Measurements from ENCODE around the gene CNFN. TPM values are rescaled to one million over a fixed set of nuclear protein-coding genes. Genes with fewer than 3 reads are reported as not detected.

CNFN gene
- polyA plus RNA-seq, 2 of the 4 experiments (the other 2 are of a cell fraction), result 5.1 to 33.2 TPM

GRCh38 chr19:42427313-42427712, 37.2 kb upstream of the CNFN start, which contains the start of gene LIPE:
TSS of gene LIPE (minus strand) at chr19:42427388. CDS start at chr19:42427149, 239 bp downstream.
- ATAC-seq (no peak), DNase-seq (ENCODE audit: low read depth in 1 of 2, low spot score in 1 of 2) (no peak), FAIRE-seq (no peak)
- no peak for TF ChIP-seq SREBF2 (IDR thresholded peaks at IDR 0.05)
- no peak for TF ChIP-seq USF2 (IDR thresholded peaks at IDR 0.05)
- TF ChIP-seq SMC3 (IDR thresholded peaks at IDR 0.05), result no peak
- TF ChIP-seq FOXS1 (CRISPR knock-in tag; IDR thresholded peaks at IDR 0.05), result no peak
- no peak for TF ChIP-seq ZFP36 (IDR thresholded peaks at IDR 0.05; ENCODE audit: borderline replicate concordance, partially characterized antibody)
- no peak for TF ChIP-seq BHLHE40 (IDR thresholded peaks at IDR 0.05; ENCODE audit: low read depth, low read length)
- TF ChIP-seq ZNF302 (CRISPR knock-in tag; IDR thresholded peaks at IDR 0.05), result no peak
- no peak for TF ChIP-seq RNF2 (IDR thresholded peaks at IDR 0.05; ENCODE audit: borderline replicate concordance, low read depth)
- no peak for TF ChIP-seq MYC (IDR thresholded peaks at IDR 0.05; ENCODE audit: borderline replicate concordance, low read length)
- TF ChIP-seq TP53 (CRISPR knock-in tag; IDR thresholded peaks at IDR 0.05), result no peak
- TF ChIP-seq ESRRA (IDR thresholded peaks at IDR 0.05; ENCODE audit: borderline replicate concordance, low read length), result no peak
- no peak for TF ChIP-seq EHMT2 (IDR thresholded peaks at IDR 0.05; ENCODE audit: low read depth)
- TF ChIP-seq POLR2A (IDR thresholded peaks at IDR 0.05; ENCODE audit: low read length), result no peak
- no peaks in the 10 kb centered on the region for H3K9me3 ChIP-seq
- H3K27ac ChIP-seq, result no peak within 1 kb of the TSS
- CTCF ChIA-PET, result interaction anchor here (1.3 to 7.6 kb wide), 8 partner anchors 11 to 319 kb away, joined by 4 to 74 read pairs (median 8); partner anchors contain the start of gene CXCL17
- H3K4me2 ChIP-seq, result no peak within 1 kb of the TSS
- H3K4me1 ChIP-seq, result peaks cover 18% of the 10 kb centered on the region
- no peak within 1 kb of the TSS for H3K4me3 ChIP-seq
- WGBS (ENCODE audit: missing lambda C conversion rate), result 86% methylated on average over 4 of the region's 4 CpGs
- POLR2A ChIA-PET, result no interaction called here

GRCh38 chr19:42426643-42427042, 36.5 kb upstream of the CNFN start:
- no peak overlapping the region for H3K4me2 ChIP-seq
- H3K4me1 ChIP-seq, result peaks cover 18% of the 10 kb centered on the region
- FAIRE-seq, result no peak
- ChIA-PET POLR2A (interaction anchor here (0.7 kb wide), 1 partner anchor 14 kb away, joined by 4 read pairs; no protein-coding TSS in a partner anchor), CTCF (interaction anchor here (1.2 to 7.6 kb wide), 9 partner anchors 8 to 318 kb away, joined by 4 to 74 read pairs (median 13); partner anchors contain the start of gene CXCL17)
- TF ChIP-seq GATA3 (IDR thresholded peaks at IDR 0.05; ENCODE audit: borderline replicate concordance), result no peak
- TF ChIP-seq ZNF302 (CRISPR knock-in tag; IDR thresholded peaks at IDR 0.05), result no peak
- WGBS (ENCODE audit: missing lambda C conversion rate), result 91% methylated on average over 3 of the region's 3 CpGs
- H3K9me3 ChIP-seq, result no peaks in the 10 kb centered on the region
- H3K27ac ChIP-seq, result no peak overlapping the region
- H3K4me3 ChIP-seq, result no peak overlapping the region
- DNase-seq (ENCODE audit: low read depth in 1 of 2, low spot score in 1 of 2), result no peak
- ATAC-seq, result no peak

DNA sequence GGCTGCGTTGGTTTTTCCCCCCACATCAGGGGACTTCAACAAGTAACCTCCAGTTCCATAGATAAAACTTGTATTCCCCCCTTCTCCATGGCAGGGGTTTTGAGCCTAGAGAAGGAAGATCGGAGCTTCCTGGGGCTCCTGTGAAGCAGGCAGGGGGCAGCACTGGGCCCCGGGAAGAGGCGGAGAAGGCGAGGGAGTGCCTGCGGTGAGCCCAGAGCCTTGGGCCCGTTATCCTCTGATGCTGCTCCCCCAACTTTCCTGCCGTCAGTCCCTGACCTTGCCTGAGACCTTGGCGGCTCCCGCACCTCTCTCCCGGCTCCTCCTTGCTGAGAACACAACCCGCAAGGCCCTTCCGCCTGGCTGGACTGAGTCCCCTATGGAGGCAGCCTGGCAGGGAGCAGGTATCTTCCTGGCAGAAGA, 34.6 kb upstream of the CNFN start:
- TF ChIP-seq POLR2AphosphoS2 (conservative IDR thresholded peaks at IDR 0.05; ENCODE audit: low read length) (no peak), CTCF (IDR thresholded peaks at IDR 0.05) (0 out of 3 replicates have a peak, but pooled peaks have one; percentile 7)
- ChIA-PET CTCF (interaction anchor here (0.5 to 7.6 kb wide), 15 partner anchors 9 to 895 kb away, joined by 3 to 74 read pairs (median 4); partner anchors contain the start of gene CXCL17), POLR2A (no interaction called here)
- 76% methylated on average over 13 of the region's 13 CpGs for WGBS (ENCODE audit: missing lambda C conversion rate)
- H3K27ac ChIP-seq, result no peak overlapping the region
- peaks cover 17% of the 10 kb centered on the region for H3K4me1 ChIP-seq
- H3K9me3 ChIP-seq, result no peaks in the 10 kb centered on the region
- no peak overlapping the region for H3K4me3 ChIP-seq
- no peak for DNase-seq (ENCODE audit: low read depth in 1 of 2, low spot score in 1 of 2)
- H3K4me2 ChIP-seq, result no peak overlapping the region
- FAIRE-seq, result no peak
- ATAC-seq, result peak in 1 of 2 experiments; percentile 21; a peak in 2 of 6 replicates

DNA sequence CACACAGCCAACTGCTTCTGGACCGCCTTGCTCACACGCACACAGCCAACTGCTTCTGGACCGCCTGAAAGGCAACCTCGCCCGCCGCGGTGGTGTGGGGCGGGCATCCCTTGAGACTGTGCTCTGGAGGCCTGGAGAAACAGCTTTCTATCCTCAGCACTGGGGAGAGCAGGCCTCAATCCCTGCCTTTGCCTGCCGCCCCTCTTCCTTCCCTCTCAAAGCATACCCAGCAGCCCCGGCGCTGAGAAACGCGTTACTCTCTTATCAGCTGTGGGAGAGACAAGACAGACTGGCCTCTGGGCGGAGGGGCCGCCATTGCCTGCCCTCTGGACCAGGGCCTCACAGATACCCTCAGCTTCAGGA, 34.2 kb upstream of the CNFN start:
- Histone ChIP-seq H3K9me3 (no peaks in the 10 kb centered on the region), H3K4me3 (no peak overlapping the region), H3K27ac (no peak overlapping the region), H3K4me2 (peak overlapping the region; percentile 81; the same call in 2 of the 3 replicates), H3K4me1 (peaks cover 18% of the 10 kb centered on the region)
- no peak; a peak in 1 of 6 replicates for ATAC-seq
- FAIRE-seq, result no peak
- no peak for DNase-seq (ENCODE audit: low read depth in 1 of 2, low spot score in 1 of 2)
- ChIA-PET CTCF (interaction anchor here (0.5 to 7.6 kb wide), 12 partner anchors 9 to 895 kb away, joined by 3 to 74 read pairs (median 4); partner anchors contain the start of gene CXCL17), POLR2A (no interaction called here)
- TF ChIP-seq SREBF2 (IDR thresholded peaks at IDR 0.05) (no peak), HEYL (CRISPR knock-in tag; IDR thresholded peaks at IDR 0.05) (no peak), FOXS1 (CRISPR knock-in tag; IDR thresholded peaks at IDR 0.05) (no peak), ZNF302 (CRISPR knock-in tag; IDR thresholded peaks at IDR 0.05) (no peak), HES2 (IDR thresholded peaks at IDR 0.05) (no peak), CTCF (IDR thresholded peaks at IDR 0.05) (no peak), KDM5A (IDR thresholded peaks at IDR 0.05) (no peak), NR3C1 (IDR thresholded peaks at IDR 0.05) (no peak), EP300 (IDR thresholded peaks at IDR 0.05) (no peak), NFE2L2 (conservative IDR thresholded peaks at IDR 0.05; ENCODE audit: low read length) (no peak), HDAC2 (IDR thresholded peaks at IDR 0.05) (no peak), SMC3 (IDR thresholded peaks at IDR 0.05) (no peak), MYC (IDR thresholded peaks at IDR 0.05; ENCODE audit: borderline replicate concordance, low read length) (no peak)
- WGBS (ENCODE audit: missing lambda C conversion rate), result 90% methylated on average over 15 of the region's 15 CpGs
